Measurements from ENCODE around the gene MARCO. TPM values are rescaled to one million over a fixed set of nuclear protein-coding genes. Genes with fewer than 3 reads are reported as not detected.

MARCO gene
- polyA plus RNA-seq, 1 donor from 2014 or later = not detected

Other genes starting within 250 kb of the MARCO start
- gene EN1, start 94.5 kb upstream of the MARCO start, polyA plus RNA-seq = not detected
- not detected for gene C1QL2, start 216.6 kb downstream of the MARCO start, polyA plus RNA-seq